Measurements from ENCODE around the gene RAB3C. TPM values are rescaled to one million over a fixed set of nuclear protein-coding genes. Genes with fewer than 3 reads are reported as not detected.

The RAB3C gene
- polyA plus RNA-seq, 3 donors = 0.34 to 5.5 (median 2.7) TPM

DNA sequence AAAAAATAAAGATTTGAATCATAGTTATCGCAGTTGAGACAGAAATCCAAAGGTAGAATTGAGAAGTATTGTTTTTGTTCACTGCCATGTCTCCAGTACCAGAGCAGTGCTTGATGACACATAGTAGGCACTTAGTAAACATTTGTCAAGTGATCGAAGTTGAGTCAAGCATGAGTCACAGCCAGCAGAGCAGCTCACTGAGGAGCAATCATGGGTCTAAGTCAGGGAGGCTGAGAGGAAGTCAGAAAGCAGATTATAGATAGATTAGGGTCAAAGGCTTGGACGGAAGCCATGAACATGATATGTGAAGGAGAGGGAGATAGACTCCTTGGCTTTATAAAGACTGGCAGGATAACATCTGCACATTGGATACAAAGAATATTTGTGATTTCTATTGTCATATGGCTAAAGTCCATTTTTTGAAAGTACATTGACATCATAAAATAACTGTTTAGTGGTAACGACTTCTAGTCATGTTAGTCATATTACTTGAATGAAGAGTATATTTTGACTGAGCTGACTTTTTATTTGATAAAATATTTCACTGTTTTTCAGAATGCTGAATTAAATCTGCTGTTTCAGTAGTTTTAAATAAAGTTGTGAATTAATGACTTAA, 168.5 kb downstream of the RAB3C start:
- H3K27ac ChIP-seq (ENCODE audit: low read depth, low read length) = no peak overlapping the region
- 57 to 72% (median 59%) methylated on average over 4 of the region's 4 CpGs for WGBS, 3 donors

DNA sequence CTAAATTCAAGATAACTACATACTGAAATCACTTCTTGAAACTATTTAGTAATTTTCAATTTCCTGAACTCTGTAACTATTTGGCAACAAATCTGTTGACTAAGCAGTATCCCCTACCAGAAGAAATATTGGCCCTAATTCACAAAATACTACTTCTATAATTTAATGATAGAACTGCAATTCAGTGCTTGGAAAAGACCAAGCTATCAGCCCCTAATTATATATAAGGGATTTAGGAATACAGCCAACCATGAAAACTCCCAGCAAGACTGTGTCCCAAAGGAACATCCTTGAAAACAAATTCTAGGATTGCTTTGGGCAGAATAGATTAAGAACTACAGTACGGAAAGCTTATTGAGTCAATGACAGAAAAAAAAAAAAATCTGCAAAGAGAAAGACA, 169.2 kb downstream of the RAB3C start:
- no peak overlapping the region for H3K27ac ChIP-seq (ENCODE audit: low read depth, low read length)
- 59 to 83% (median 75%) methylated on average over 1 of the region's 1 CpG for WGBS, 3 donors

DNA sequence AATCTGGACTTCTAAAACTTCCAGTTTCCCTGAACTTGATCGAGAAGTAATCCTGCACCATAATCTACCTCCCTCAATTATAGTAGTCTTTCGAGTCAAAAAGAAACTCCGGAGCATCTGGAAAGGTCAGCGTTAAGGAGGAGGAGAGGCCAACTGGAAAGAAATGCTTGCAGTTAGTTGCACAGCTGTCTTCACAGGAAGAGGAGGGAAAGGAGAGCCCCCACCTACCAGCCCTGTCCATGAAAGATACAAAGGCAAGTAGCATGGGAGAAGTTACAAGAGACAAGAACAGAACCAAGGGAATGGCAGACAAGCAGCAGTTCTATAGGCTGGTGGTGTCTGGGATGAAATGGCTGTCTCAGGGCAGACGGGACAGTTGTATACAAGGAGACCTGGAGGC, 170.6 kb downstream of the RAB3C start:
- WGBS, 3 donors = 61 to 80% (median 66%) methylated on average over 5 of the region's 5 CpGs

DNA sequence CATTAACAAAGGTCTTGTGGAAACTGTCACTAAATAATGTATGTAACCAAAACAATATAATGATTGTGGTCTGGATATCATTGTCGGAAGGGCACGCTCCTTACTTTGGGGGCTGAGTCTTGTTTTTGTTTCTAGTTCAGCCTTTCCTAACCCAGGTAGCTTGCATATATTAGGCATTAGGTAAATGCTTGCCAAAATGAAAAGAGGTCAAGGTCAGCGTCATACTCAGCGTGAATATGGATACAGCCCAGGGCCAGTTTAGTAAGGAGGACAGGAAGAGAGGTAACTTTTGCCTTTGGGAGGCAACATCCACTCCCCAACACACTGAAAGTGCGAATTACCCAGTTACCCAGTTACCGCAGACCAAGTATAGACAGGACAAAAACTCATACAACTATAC, 171.4 kb downstream of the RAB3C start:
- H3K27ac ChIP-seq (ENCODE audit: low read depth, low read length) = no peak overlapping the region
- WGBS, 3 donors = 73 to 89% (median 84%) methylated on average over 6 of the region's 6 CpGs

More for the DNA sequence above, 170.6 kb downstream of the RAB3C start:
- H3K27ac ChIP-seq (ENCODE audit: low read depth, low read length) = no peak overlapping the region

DNA sequence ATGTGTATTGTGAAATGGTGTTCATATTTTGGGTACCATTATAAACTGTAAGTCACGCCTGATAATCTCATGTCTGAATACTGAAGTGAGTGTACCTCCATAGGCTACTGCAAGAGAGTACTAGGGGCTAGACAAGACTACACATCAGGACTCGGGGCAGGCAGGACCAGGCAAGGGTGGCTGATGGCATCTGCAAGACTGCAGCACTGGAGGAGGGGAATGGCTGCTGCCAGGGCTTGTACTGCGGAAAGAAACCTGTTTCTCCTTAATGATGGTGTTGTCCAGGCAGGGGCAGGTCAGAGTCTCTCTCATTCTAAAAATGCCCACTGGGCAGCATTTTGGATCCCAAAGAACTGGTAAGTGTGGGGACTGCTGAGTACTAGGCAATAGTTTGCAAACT, 172.5 kb downstream of the RAB3C start:
- 90 to 97% (median 94%) methylated on average over 3 of the region's 3 CpGs for WGBS, 3 donors
- no peak overlapping the region for H3K27ac ChIP-seq (ENCODE audit: low read depth, low read length)

DNA sequence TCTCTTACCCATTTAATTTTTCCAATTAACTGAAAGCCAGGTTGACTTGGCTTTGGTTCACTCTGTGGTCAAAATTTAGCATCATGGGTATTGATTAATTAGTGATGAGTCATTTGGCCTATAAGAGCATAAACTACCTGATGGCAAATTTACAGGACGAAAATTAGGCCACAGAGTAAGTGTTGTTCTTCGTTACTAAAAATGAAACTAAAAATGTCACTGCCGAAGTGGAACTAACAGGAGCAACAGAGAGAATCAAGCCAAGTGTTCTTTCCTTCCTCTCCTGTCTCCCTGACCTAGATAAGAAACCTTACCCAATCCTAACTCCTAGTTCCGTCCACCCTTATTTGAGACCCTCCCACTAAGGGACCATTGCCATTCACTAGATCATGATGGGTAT, 176.9 kb downstream of the RAB3C start:
- 6 to 29% (median 9%) methylated on average over 4 of the region's 4 CpGs for WGBS, 3 donors

DNA sequence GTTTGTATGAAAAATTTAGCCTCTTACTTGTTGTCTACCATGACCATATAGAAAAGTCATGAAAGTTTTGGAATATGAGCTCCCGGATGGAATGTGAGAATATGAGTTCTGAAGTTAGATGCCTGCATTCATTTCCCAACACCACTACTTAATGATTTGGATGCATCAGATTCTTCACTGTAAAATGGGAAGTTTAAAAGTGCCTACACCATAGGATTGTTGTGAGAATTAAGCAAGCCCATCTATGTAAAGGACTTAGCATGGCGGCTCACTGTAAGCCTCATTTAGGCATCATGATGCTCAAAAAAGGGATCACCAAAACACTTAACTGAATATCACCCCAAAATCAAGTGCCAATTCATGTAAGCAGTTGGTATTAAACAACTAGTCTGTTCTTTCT, 177.3 kb downstream of the RAB3C start:
- WGBS, 3 donors = 65 to 91% (median 71%) methylated on average over 2 of the region's 2 CpGs
- H3K27ac ChIP-seq (ENCODE audit: low read depth, low read length) = no peak overlapping the region

More for the DNA sequence above, 176.9 kb downstream of the RAB3C start:
- no peak overlapping the region for H3K27ac ChIP-seq (ENCODE audit: low read depth, low read length)

DNA sequence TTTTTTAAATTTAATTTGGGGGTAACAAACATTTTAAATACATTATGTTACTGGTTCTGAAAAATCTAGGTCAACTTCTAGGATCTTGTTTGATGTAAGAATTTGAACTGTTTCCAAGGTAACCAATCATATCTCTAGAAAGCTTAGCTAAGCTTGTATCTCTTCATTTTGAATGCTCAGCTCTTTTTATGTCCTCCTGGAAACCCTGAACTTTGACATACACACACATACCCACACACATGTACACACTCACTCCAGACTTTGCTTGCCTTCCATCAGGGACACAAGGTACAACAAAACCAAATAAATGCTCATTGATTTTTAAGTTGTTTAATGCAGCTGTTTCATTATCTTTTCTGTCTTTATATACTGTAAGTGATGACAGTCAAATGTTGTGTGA, 178.5 kb downstream of the RAB3C start:
- H3K27ac ChIP-seq (ENCODE audit: low read depth, low read length) = no peak overlapping the region

DNA sequence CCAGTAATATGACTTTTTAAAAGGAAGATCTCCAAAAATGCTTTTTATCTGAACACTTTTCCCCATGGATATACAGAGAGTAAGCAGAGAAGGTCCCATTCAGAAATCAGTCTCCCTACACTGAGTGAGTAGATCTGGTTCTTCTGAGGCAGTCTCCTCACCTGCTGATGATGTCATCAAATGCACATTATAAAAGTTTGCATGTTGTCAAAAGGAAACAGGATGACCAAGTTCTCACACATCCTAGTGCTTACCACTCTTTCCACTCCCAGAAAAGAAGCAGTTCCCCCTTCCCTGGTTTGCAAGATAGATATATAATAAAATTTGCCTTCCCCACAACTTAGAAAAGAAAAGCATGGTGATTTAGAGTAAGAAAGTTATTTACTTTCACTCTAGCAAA, 180.5 kb downstream of the RAB3C start:
- H3K27ac ChIP-seq (ENCODE audit: low read depth, low read length) = no peak overlapping the region

DNA sequence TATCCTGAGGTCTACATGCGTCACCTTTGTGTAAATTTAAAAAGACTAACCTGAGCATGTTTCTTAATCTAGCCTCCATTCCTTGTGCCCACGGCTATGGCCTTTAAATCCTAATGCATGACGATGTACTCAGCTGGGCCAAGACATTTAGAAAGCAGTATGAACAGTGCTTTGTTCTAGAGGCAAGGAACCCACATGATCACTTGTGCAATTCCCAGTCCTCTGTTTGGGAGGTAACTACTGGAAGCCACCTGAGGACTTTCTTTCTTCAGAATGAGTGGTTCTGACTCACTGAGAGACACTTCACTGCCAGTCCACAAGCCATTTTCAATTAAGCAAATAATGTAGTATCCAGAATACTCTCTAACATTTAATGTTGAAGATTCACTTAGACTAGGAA, 181.3 kb downstream of the RAB3C start:
- no peak overlapping the region for H3K27ac ChIP-seq (ENCODE audit: low read depth, low read length)
- 64 to 95% (median 94%) methylated on average over 3 of the region's 3 CpGs for WGBS, 3 donors

DNA sequence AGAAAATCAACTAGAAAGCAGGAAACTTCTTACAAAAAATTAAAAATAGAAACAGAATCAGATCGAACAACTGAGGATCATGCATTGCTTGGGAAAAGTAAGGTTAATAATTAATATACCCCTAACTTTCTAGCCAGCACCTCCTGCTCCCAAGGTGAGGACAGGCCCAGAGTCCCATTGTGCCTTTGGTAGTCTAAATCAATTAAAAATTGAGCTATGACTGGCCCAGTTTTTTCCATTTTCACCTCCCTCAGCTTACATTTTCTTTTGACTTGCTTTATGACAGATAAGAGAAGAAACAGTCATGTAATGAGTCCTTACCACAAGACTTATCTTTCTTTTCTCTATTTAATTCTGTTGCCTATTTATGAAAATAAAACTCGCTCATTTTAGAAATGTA, 182.2 kb downstream of the RAB3C start:
- 48 to 91% (median 86%) methylated on average over 2 of the region's 2 CpGs for WGBS, 3 donors
- H3K27ac ChIP-seq (ENCODE audit: low read depth, low read length) = no peak overlapping the region

DNA sequence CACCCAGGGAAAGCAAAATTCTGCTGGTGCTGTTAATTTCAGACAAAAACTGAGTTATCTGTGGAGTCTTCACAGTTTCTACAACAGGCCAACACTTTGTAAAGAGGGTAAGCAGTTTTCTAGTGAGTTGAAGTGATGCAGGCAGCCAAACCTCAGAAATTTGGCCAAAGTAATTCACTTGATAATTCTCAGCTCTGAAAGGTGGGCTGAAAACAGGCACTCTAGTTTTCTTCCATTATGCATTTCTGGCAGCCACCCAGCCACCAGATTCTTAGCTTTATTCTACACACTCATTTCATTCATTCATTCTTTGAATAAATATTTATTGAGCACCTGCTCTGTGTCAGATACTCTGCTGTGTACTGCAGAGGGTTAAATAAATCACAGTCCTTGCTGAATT, 184.2 kb downstream of the RAB3C start:
- no peak overlapping the region for H3K27ac ChIP-seq (ENCODE audit: low read depth, low read length)

DNA sequence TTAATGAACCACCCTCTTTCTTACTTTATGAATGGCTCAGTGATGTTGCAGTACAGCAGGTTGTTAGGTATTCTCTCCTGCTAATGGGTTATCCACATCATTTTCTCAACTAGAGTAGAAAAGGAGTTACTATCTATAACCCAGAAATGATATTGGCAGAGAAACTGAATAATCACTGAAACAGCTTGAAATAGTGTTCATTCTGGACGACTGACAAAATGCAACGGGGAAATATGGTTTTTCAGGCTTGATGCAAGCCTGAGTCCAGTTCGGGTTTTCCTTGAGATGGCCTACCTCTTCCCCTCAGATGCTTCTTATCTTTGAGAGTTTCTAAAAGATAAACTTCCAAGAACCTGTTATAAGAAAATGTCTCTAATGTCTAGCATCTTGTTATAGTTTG, 187.3 kb downstream of the RAB3C start:
- 62 to 75% (median 62%) methylated on average over 3 of the region's 3 CpGs for WGBS, 3 donors

DNA sequence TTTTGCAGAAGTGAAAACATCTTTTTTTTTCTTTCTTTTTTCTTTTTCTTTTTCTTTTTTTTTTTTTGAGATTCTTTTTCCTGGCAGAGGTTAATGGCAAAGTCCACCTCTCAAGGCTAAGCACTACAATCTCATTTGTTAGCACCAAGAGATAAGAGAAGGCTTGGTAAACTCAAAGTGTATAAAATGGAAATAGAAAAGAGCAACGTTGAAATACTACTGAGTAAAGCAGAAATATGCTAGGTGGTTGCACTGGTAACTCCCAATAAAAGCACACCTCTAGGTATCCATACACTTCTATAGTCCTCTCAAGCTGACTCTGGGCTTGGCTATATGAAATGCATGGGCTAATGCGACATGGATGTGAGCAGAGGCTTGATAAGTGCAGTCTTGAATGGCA, 188.9 kb downstream of the RAB3C start:
- no peak overlapping the region for H3K27ac ChIP-seq (ENCODE audit: low read depth, low read length)
- 27 to 79% (median 75%) methylated on average over 2 of the region's 2 CpGs for WGBS, 3 donors

More for the DNA sequence above, 187.3 kb downstream of the RAB3C start:
- no peak overlapping the region for H3K27ac ChIP-seq (ENCODE audit: low read depth, low read length)

DNA sequence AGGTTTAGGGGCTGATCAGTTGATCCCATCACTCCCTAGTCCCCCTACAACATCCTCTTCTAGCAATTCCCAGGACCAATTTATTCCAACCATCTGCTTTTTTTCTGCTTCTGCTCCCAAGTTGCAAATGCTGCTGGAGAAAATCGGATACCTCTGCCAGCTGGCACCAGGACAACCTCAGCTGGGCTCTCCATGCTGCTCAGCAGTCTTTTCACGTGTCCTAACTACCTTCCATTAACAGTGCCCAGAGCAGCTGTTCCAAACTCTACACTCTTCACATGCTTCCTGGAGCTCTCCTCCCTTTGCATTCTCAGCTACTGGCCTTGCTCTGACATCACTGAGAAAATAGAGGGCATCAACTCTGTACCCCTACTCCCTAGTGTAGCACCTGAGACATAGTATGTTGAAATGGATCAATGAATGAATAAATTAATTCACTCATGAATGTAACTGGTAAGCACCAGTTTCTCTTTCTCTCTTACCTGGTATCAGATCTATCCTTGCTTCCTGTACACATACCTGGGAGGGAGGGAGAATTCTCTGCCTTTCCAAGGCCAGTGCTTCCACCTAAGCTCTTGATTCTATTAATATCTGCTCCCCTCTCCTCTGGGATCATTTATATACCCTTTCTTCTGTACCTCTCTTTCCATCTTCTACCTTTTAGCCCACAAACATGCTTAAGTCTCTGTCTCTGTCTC, 191.0 kb downstream of the RAB3C start:
- no peak overlapping the region for H3K27ac ChIP-seq (ENCODE audit: low read depth, low read length)
- WGBS, 3 donors = 5 to 56% (median 27%) methylated on average over 2 of the region's 2 CpGs

DNA sequence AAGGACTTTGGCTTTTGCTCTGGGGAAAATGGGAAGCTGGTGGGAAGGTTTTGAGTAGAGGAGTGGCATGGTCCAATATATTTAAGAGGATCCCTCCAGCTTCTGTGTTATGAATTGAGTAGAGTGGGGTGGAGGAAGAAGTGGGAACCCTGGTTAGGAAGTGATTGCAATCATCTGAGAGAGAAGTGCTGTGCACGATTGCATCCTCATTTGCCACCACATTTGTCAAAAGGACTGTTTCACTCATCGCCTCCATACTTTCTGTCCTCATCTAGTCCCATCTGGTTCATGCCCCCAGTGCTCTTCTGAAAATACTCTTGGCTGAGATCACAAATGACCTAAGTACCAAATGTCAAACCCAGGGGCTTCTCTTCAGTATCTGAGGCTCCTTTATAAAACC, 192.1 kb downstream of the RAB3C start:
- no peak overlapping the region for H3K27ac ChIP-seq (ENCODE audit: low read depth, low read length)
- 54 to 93% (median 64%) methylated on average over 2 of the region's 2 CpGs for WGBS, 3 donors

DNA sequence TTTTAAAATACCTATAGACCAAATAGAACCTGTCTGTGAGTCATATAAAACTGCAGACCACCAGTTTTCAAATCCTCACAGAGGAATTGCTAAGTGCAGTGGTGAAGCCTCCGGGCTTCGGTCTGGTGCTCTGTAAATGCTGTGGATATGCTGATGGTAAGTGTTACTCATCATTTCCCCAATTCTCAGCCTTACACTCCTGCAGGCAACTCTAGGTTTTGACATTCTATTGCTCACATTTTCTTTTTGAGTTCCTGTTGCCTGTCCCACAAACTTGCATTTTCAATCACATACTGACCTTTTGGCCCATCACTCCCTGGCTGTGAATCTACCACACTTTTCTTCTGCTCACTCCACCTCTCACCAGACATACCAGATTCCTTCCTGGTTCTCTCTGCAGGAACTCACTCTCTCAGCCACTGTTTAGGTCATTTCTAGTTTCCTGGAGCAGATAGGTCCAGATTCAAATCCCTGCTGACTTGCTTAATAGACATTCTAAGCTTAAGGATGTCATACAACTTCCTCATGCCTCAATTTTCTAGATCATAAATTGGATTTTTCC, 192.9 kb downstream of the RAB3C start:
- 79 to 100% (median 84%) methylated on average over 2 of the region's 2 CpGs for WGBS, 3 donors
- no peak overlapping the region for H3K27ac ChIP-seq (ENCODE audit: low read depth, low read length)

DNA sequence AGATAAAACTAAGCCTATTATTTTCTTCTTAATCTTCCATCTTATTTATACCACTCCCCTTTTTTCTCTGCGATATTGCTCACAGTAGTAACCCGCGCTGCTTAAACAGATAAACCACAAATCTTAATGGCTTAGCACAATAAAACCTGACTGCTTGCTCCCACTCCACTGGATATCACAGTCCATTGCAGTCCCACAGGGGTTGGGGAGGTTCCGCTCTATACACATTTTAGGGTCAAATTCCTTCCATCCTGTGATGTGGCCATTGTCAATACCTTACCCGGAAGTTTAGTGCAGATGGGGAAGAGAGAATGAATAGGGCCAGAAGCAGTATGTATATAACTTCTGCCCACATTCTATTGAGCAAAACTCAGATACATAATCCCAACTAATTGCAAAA, 193.7 kb downstream of the RAB3C start:
- WGBS, 3 donors = 92 to 97% (median 94%) methylated on average over 5 of the region's 5 CpGs
- no peak overlapping the region for H3K27ac ChIP-seq (ENCODE audit: low read depth, low read length)

DNA sequence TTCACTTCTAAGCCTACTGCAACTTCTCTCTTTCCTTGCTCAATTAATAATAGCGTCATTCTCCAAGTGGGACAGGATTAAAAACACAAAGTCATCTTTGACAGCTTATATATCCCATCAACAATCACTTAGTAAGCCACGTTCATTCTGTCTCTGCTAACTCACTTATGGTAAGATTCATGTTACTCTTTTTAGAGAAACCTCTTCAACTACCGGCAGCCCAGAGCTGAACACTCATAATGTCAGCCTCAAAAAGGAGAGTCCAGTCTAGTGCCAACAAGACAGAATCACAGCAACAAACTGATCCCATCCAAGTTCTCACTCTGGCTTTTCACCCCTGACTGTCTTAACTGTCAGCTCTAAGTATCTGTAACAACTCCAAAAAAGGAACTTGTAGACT, 196.0 kb downstream of the RAB3C start:
- H3K27ac ChIP-seq (ENCODE audit: low read depth, low read length) = no peak overlapping the region
- 88 to 94% (median 94%) methylated on average over 3 of the region's 3 CpGs for WGBS, 3 donors

DNA sequence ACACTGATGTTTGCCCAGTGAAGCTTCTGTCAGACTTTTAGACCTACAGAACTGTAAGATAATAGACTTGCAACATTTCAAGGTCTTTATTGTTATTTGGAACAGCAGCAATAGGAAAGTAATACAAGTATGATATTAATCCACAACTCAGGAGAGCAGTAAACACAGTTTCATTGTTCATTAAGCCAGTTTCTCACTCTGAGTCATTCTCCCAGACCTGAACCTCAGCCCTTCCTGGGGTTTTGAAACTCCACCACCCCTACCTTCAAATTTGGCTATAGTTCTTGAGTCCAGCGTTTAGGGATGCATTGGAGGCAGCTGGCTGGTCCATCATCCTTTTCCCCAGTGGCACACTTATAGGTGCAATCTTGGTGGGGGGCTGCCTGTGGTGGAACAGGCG, 203.2 kb downstream of the RAB3C start:
- WGBS, 3 donors = 83 to 89% (median 88%) methylated on average over 2 of the region's 2 CpGs
- H3K27ac ChIP-seq (ENCODE audit: low read depth, low read length) = no peak overlapping the region

Measured in adipose tissue (tissue), 3 donors.